CD4-positive, alpha-beta T cell (primary cell): Measurements from ENCODE around the gene S100A11. TPM values are rescaled to one million over a fixed set of nuclear protein-coding genes. Genes with fewer than 3 reads are reported as not detected.

Experiments used
- ATAC-seq: fragments of 200-7000 bp; cut with Tn5 transposase; one replicate; pipeline ENCODE4 v1.10.0; 2022; ENCODE audit warnings: mild to moderate bottlenecking; ENCODE audit not compliant: poor library complexity
- CTCF ChIA-PET: fragments of 350-600 bp; sonication (Branson Sonifier 250); formaldehyde crosslinking; loops from one replicate; lab custom pipeline; 2021; ENCODE audit warnings: antibody characterized with exemption, inconsistent platforms; lab: Charles Lee
- POLR2A ChIA-PET: fragments of 350-600 bp; sonication (Branson Sonifier 250); formaldehyde crosslinking; loops from one replicate; lab custom pipeline; 2021; ENCODE audit warnings: antibody characterized with exemption, inconsistent platforms; lab: Charles Lee
- DNase-seq, 14 experiments: peaks; one replicate each; pipeline ENCODE4 v3.0.0-alpha.2; 2013 to 2020; ENCODE audit warnings: mixed read lengths in 2 of 14
- H3K27ac ChIP-seq, 2 donors: one replicate each; pipeline versions ENCODE4 v1.5.1 to v1.7.0; 2013; ENCODE audit warnings: low read length in 2 of 2, low read depth in 1 of 2, mild to moderate bottlenecking in 1 of 2
- H3K27me3 ChIP-seq, 2 experiments: 1 replicate in 1 of 2; 2 replicates in 1 of 2; pipeline versions ENCODE4 v1.6.1 to v1.7.0; 2013; ENCODE audit warnings: low read length in 2 of 2, control low read depth in 1 of 2, mild to moderate bottlenecking in 1 of 2, moderate library complexity in 1 of 2; ENCODE audit not compliant: insufficient read depth in 2 of 2, control insufficient read depth in 1 of 2
- H3K36me3 ChIP-seq: one replicate; pipeline ENCODE4 v1.6.1; 2013; ENCODE audit warnings: low read length, control low read depth; ENCODE audit not compliant: insufficient read depth
- H3K4me1 ChIP-seq: one replicate; pipeline ENCODE4 v1.6.1; 2013; ENCODE audit warnings: low read length, control low read depth; ENCODE audit not compliant: insufficient read depth
- H3K4me3 ChIP-seq: one replicate; pipeline ENCODE4 v1.5.1; 2013; ENCODE audit warnings: mild to moderate bottlenecking, low read length, moderate library complexity
- H3K9me3 ChIP-seq, 2 experiments: 1 replicate in 1 of 2; 2 replicates in 1 of 2; pipeline versions ENCODE4 v1.6.1 to v1.7.0; 2013; ENCODE audit warnings: low read length in 2 of 2, mild to moderate bottlenecking in 2 of 2, control low read depth in 1 of 2, moderate library complexity in 1 of 2; ENCODE audit not compliant: control insufficient read depth in 1 of 2, insufficient read depth in 1 of 2
- H3K27ac Mint-ChIP-seq: one replicate; pipeline ENCODE4 v1.8.0; 2020; ENCODE audit warnings: mixed read lengths
- H3K27me3 Mint-ChIP-seq: one replicate; pipeline ENCODE4 v1.8.0; 2021; ENCODE audit warnings: mixed read lengths
- H3K36me3 Mint-ChIP-seq: one replicate; pipeline ENCODE4 v1.8.0; 2021; ENCODE audit warnings: low read depth, mixed read lengths
- H3K4me1 Mint-ChIP-seq: one replicate; pipeline ENCODE4 v1.8.0; 2021; ENCODE audit warnings: low read depth, mixed read lengths
- H3K4me3 Mint-ChIP-seq: one replicate; pipeline ENCODE4 v1.8.0; 2020; ENCODE audit warnings: mild to moderate bottlenecking, mixed read lengths
- H3K9me3 Mint-ChIP-seq: one replicate; pipeline ENCODE4 v1.8.0; 2020; ENCODE audit warnings: mixed read lengths
- CTCF ChIP-seq: fragments of 200-600 bp; IDR thresholded peaks from one replicate; pipeline ENCODE4 v1.8.0; 2022; ENCODE audit warnings: antibody characterized with exemption, mild to moderate bottlenecking
- intact Hi-C, 2 experiments: fragments of 100-400 bp; cut with DNase I in 1 of 2; cut with micrococcal nuclease in 1 of 2; formaldehyde crosslinking; loops; one replicate each; pipeline versions ENCODE4 v1.15.1 to v1.9.0; 2023 to 2025; cut with DNase I, micrococcal nuclease
- total RNA-seq, 174 experiments: library from RNA in 2 of 174; stranded (reverse) in 2 of 174; gene quantifications; one replicate each; pipeline ENCODE4 v1.2.3 and lab custom pipeline; 2021 to 2026

The S100A11 gene
- total RNA-seq, 2 experiments from 2014 or later: 23.6 to 24.1 TPM

- CTCF ChIA-PET: interaction anchor here (0.6 to 4.8 kb wide), 4 partner anchors 14 to 409 kb away, joined by 4 to 58 read pairs (median 10); partner anchors contain the start of gene S100A11
- intact Hi-C loops: loop anchor here (2.0 to 10.0 kb wide), 4 partner anchors 57 to 393 kb away; partner anchors contain the start of gene S100A10 (in 1 of the 2)
- peak in 2 of 14 experiments; percentile 40 to 45 for DNase-seq
Observed at GRCh38 chr1:152049291-152050083, 12.7 kb upstream of the S100A11 start.

GRCh38 chr1:152048416-152049009 is 11.7 kb upstream of the S100A11 start:
- peak overlapping the region; percentile 26 for H3K4me3 ChIP-seq
- H3K27me3 ChIP-seq: peaks cover 0 to 4% of the 10 kb centered on the region in 2 experiments
- CTCF ChIA-PET: interaction anchor here (0.8 to 4.8 kb wide), 6 partner anchors 9 to 410 kb away, joined by 3 to 58 read pairs (median 6); partner anchors contain the start of gene S100A11
- Mint-ChIP-seq H3K27me3 (peaks cover 4% of the 10 kb centered on the region), H3K36me3 (no peaks in the 10 kb centered on the region), H3K27ac (peak overlapping the region; percentile 96), H3K9me3 (no peaks in the 10 kb centered on the region), H3K4me3 (peak overlapping the region; percentile 72), H3K4me1 (peaks cover 31% of the 10 kb centered on the region)
- no peak for TF ChIP-seq CTCF
- POLR2A ChIA-PET: interaction anchor here (0.6 to 7.0 kb wide), 3 partner anchors 9 to 139 kb away, joined by 3 to 75 read pairs (median 3); partner anchors contain the start of gene S100A11
- DNase-seq: peak in 12 of 14 experiments; percentile 22 to 85 (median 60)
- H3K4me1 ChIP-seq: peaks cover 39% of the 10 kb centered on the region
- no peaks in the 10 kb centered on the region for H3K9me3 ChIP-seq
- no peaks in the 10 kb centered on the region for H3K36me3 ChIP-seq
- intact Hi-C loops: loop anchor here in 1 of 2 experiments (1.0 to 2.0 kb wide), 2 partner anchors 13 to 56 kb away; partner anchors contain the start of gene S100A10
- ATAC-seq: peak; percentile 47
- H3K27ac ChIP-seq: peak overlapping the region; percentile 94 to 96

More at GRCh38 chr1:152049291-152050083, 12.7 kb upstream of the S100A11 start:
- Mint-ChIP-seq H3K36me3 (no peaks in the 10 kb centered on the region), H3K27me3 (peaks cover 13% of the 10 kb centered on the region), H3K4me3 (no peak overlapping the region), H3K27ac (peak overlapping the region; percentile 54), H3K9me3 (no peaks in the 10 kb centered on the region), H3K4me1 (peaks cover 25% of the 10 kb centered on the region)
- Histone ChIP-seq H3K27ac (no peak overlapping the region), H3K4me1 (peaks cover 37% of the 10 kb centered on the region), H3K4me3 (no peak overlapping the region), H3K9me3 (no peaks in the 10 kb centered on the region), H3K27me3 (peaks cover 0 to 4% of the 10 kb centered on the region in 2 experiments), H3K36me3 (no peaks in the 10 kb centered on the region)
- no peak for ATAC-seq
- no peak for TF ChIP-seq CTCF
- POLR2A ChIA-PET: interaction anchor here (7.0 kb wide), 1 partner anchor 14 kb away, joined by 75 read pairs; the partner anchor contains the start of gene S100A11
